ENCODE data around the gene SORCS1.

The SORCS1 gene

GRCh38 chr10:106567629-106568028, 596.9 kb downstream of the SORCS1 start:
- DNase-seq = no peak

DNA sequence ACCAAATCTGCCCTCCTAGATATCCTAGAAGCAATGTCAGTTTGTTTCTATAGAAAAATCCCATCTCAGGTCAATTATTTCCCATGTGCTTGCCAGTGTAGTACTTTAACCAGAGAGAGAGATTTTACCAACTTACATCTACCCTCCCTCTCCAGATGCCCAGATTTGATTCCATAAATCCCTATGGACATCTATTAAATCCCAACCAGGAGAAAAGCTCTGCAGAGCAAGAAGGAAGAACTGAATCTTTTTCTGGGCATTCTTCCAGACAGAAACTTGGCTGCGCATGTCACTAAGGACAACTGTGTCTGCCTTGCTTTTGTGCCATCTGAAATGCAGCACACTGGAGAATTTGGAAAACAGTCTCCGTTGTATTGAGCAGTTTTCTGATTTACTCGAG, 597.6 kb downstream of the SORCS1 start:
- DNase-seq = no peak

GRCh38 chr10:106565546-106565945, 599.0 kb downstream of the SORCS1 start:
- DNase-seq = no peak

- DNase-seq = no peak
Observed at GRCh38 chr10:106563384-106563783, 601.1 kb downstream of the SORCS1 start.

DNA sequence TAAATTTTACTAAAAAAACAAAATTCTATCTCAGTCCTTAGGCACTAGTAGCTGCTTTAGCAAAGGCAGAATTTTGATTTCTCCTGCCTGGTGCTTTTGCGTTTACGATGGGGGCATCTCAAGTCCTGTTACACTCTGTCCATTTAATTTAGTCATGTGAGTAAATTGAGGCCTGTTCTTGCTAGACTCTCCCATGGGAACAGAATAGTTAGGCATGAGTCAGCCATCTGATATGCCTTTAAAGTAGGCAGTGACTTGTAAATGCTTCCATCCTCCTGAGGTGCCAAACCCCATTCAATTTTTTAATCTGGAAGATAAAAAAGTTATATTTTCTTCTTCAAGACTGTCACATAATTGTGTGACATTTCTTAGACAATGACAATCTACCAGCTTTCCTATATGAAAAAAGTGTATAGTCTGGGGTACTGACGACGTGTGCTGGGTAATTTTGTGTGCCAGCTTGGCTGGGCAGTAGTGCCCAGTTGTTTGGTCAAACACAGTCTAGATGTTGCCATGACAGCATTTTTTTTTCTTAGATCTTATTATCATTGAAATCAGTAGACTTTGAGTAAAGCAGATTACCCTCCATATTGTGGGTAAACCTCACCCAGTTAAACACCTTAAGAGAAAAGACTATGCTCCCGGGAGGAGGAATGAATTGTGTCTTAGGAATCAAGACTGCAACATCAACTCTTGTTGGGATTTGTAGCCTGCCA, 603.4 kb downstream of the SORCS1 start:
- no peak for DNase-seq

- DNase-seq = no peak
Observed at GRCh38 chr10:106559442-106559841, 605.1 kb downstream of the SORCS1 start.

- no peak for DNase-seq
Observed at GRCh38 chr10:106557951-106558733, 606.4 kb downstream of the SORCS1 start.

GRCh38 chr10:106557053-106557452, 607.5 kb downstream of the SORCS1 start:
- DNase-seq = no peak

- DNase-seq = no peak
Observed at GRCh38 chr10:106555599-106555998, 608.9 kb downstream of the SORCS1 start.

DNA sequence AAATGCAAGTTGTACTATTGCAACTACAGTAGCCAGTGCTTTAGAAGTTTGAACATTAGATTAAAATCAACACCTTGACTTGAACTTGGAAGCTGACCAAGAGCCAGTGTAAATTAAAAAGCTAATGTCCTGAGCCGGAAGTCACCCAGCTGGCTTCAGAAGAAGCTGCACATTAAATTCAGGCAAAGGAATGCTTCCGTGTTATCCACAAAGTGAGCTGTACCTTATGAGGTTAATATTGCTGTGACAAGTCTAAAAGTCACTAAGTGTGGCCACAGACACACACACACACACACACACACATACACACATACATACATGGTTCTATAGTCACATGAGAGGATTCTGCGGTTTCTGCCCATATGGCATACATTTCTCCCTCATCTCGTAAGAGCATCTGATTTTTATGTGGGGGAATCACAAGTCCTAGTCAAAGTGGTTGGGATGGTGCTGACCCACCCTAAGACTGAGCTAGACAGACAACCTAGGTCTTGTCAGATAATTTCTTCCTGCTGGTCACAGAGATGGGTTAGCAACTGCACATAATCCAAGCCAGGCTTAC, 612.9 kb downstream of the SORCS1 start:
- DNase-seq = no peak

- DNase-seq = no peak
Observed at GRCh38 chr10:106548832-106549231, 615.7 kb downstream of the SORCS1 start.

GRCh38 chr10:106547047-106547635, 617.4 kb downstream of the SORCS1 start:
- no peak for DNase-seq

DNA sequence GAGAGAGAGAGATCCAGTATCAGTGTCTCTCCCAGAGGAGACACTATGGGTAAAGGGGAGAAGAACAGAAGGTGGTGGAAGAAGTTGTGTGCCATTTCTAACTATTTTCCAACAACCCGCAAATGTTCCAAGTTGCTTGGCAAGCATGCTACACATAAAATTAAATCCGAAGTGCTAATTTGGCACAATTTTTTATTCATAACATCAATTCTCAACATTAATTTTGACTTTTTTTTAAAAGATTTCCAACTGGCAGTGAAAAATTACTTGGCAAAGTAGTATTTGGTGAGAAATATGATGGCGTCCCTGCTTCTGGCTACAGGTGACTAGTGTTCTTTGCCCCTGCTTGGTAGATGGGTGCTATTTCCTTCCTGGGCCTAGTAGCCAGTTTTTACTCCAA, 622.0 kb downstream of the SORCS1 start:
- no peak for DNase-seq

DNA sequence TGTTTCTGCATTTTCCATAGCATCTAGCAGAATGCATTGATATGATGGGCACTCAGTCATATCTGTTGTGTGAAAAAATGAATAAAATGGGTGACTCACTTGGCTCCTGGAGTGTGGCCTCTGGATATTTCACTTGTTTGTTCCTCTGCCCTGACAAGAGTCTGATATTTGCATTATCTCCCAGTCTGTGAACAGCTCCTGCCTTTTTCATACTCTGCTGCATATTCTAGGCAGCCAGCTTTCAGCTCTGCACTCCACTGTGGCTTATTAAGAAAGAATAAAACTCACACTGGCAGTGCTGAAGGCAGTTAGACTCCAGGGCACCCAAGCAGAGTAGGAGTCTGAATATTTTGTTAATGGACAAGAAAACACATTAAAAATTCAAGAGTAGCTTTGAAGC, 623.9 kb downstream of the SORCS1 start:
- no peak for DNase-seq

GRCh38 chr10:106537866-106538265, 626.6 kb downstream of the SORCS1 start:
- DNase-seq = no peak

- DNase-seq = no peak
Observed at GRCh38 chr10:106535304-106535953, 629.1 kb downstream of the SORCS1 start.

DNA sequence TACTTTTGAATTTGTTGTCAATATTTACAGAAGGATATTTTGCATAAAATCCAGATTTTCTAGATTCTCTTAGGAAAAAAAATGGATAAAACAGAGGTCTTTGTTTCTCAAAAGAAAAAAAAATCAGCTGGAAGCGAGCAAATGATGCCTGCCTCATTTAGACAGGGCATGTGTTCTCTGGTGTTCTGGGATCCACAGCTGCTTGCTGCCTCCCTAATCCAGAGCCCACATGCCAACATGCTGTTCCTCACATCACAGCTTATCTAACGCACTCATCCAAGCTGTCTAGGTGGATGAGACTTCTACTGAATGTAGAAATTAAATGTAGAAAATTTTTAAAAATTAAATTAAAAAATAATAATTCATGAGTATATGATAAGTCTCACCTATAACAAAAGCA, 630.1 kb downstream of the SORCS1 start:
- no peak for DNase-seq

GRCh38 chr10:106528702-106529101, 635.8 kb downstream of the SORCS1 start:
- DNase-seq = no peak

DNA sequence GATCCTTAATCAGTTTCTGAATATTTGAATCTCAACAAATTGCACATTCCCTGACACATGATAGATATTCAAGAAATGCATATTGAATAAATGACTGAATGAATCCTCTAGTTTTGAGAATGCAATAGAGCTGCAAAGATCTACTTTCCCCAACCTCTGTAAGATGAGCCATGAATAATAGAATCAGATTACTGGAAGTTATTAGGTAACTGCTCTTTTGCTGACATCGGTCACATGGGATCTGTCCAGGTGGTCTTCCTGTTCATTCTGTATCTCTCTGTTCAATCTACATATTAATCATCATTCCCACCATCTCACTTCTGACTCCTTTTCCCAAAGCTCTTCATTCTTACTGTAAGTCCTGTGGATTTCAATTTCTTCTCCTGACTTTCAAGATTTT, 638.7 kb downstream of the SORCS1 start:
- no peak for DNase-seq

Measured in activated CD4-positive, CD25-positive, alpha-beta regulatory T cell treated with anti-CD3 and anti-CD28 coated beads, Interleukin-2, amount 50 U/mL, for 72 hours (primary cell).